Activated CD8-positive, alpha-beta T cell treated with anti-CD3 and anti-CD28 coated beads for 36 hours (primary cell): Measurements from ENCODE around the gene MACROD1. TPM values are rescaled to one million over a fixed set of nuclear protein-coding genes. Genes with fewer than 3 reads are reported as not detected.
A peak's percentile ranks its signal among the peaks of the same experiment; 100 is the strongest.

Source experiments
- ATAC-seq: fragments of 200-7000 bp; cut with Tn5 transposase; one replicate; pipeline ENCODE4 v1.10.0; 2021; ENCODE audit warnings: mild to moderate bottlenecking, moderate library complexity
- CTCF ChIA-PET: fragments of 350-600 bp; sonication (Branson Sonifier 250); formaldehyde crosslinking; loops from one replicate; lab custom pipeline; 2021; ENCODE audit warnings: antibody characterized with exemption; lab: Charles Lee
- POLR2A ChIA-PET: fragments of 350-600 bp; sonication (Branson Sonifier 250); formaldehyde crosslinking; loops from one replicate; lab custom pipeline; 2021; ENCODE audit warnings: antibody characterized with exemption; lab: Charles Lee
- DNase-seq: peaks from one replicate; pipeline ENCODE4 v3.0.0-alpha.2; 2020
- H3K27ac Mint-ChIP-seq: one replicate; pipeline ENCODE4 v1.8.0; 2021; ENCODE audit warnings: mild to moderate bottlenecking, mixed read lengths
- H3K27me3 Mint-ChIP-seq: one replicate; pipeline ENCODE4 v1.8.0; 2021; ENCODE audit warnings: mixed read lengths
- H3K36me3 Mint-ChIP-seq: one replicate; pipeline ENCODE4 v1.8.0; 2021; ENCODE audit warnings: low read depth, mixed read lengths
- H3K4me1 Mint-ChIP-seq: one replicate; pipeline ENCODE4 v1.8.0; 2021; ENCODE audit warnings: low read depth, mixed read lengths
- H3K4me3 Mint-ChIP-seq: one replicate; pipeline ENCODE4 v1.8.0; 2021; ENCODE audit warnings: mild to moderate bottlenecking, moderate library complexity, mixed read lengths
- H3K9me3 Mint-ChIP-seq: one replicate; pipeline ENCODE4 v1.8.0; 2021; ENCODE audit warnings: mixed read lengths
- intact Hi-C: fragments of 100-400 bp; cut with micrococcal nuclease; formaldehyde crosslinking; loops from one replicate; pipeline ENCODE4 v1.10.0; 2022
- total RNA-seq, 2 experiments: library from RNA; stranded (reverse); gene quantifications; one replicate each; pipeline ENCODE4 v1.2.3, GENCODE V29; 2021
- TF ChIP-seq, protein P1 (sequence below): fragments of 200-600 bp; IDR thresholded peaks from one replicate; pipeline ENCODE4 v1.8.0; 2022; ENCODE audit warnings: antibody characterized with exemption, mild to moderate bottlenecking

The MACROD1 gene
- total RNA-seq, 2 experiments from 2014 or later: 38.7 to 38.8 TPM

DNA sequence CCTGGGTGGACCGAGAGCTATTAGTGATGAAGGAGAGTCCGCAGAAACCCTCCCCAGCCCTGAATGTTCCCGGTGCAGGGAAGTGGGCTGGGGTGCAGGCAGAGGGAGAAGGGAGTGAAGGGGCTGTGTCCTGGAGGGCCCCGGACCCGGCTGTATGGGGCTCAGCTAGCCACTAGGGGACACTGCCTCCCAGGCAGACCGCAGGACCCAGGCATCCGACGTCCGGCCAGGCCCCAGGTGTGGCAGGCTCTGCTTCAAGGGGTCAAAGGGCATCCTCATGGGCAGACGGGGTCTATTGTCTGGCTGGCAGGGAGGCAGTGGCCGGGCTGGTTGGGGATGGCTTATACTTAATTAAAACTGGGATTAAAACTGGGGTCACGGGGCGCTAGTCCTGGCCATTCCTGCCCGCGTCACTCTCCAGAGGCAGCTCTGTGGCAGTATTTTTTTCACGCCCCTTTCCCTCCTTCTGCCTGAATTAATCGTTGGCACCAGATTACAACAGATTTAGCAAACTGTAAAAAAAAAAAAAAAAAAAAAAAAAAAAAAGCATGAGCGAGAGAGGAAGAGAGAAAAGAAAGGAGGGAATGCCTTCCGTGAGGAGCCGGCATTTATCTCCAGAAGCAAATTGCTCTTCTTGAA, 125.1 kb downstream of the MACROD1 start:
- ATAC-seq (no peak), DNase-seq (no peak)
- H3K27me3 Mint-ChIP-seq: peaks cover 21% of the 10 kb centered on the region
- no peak overlapping the region for H3K27ac Mint-ChIP-seq
- POLR2A ChIA-PET: interaction anchor here (0.8 to 1.0 kb wide), 2 partner anchors 8 to 38 kb away, joined by 3 to 4 read pairs; no protein-coding TSS in a partner anchor
- no peaks in the 10 kb centered on the region for H3K4me1 Mint-ChIP-seq
- TF ChIP-seq, protein P1, sequence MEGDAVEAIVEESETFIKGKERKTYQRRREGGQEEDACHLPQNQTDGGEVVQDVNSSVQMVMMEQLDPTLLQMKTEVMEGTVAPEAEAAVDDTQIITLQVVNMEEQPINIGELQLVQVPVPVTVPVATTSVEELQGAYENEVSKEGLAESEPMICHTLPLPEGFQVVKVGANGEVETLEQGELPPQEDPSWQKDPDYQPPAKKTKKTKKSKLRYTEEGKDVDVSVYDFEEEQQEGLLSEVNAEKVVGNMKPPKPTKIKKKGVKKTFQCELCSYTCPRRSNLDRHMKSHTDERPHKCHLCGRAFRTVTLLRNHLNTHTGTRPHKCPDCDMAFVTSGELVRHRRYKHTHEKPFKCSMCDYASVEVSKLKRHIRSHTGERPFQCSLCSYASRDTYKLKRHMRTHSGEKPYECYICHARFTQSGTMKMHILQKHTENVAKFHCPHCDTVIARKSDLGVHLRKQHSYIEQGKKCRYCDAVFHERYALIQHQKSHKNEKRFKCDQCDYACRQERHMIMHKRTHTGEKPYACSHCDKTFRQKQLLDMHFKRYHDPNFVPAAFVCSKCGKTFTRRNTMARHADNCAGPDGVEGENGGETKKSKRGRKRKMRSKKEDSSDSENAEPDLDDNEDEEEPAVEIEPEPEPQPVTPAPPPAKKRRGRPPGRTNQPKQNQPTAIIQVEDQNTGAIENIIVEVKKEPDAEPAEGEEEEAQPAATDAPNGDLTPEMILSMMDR: no peak
- CTCF ChIA-PET: no interaction called here
- no peaks in the 10 kb centered on the region for H3K36me3 Mint-ChIP-seq
- intact Hi-C loops: no loop called here
- no peak overlapping the region for H3K4me3 Mint-ChIP-seq
- no peaks in the 10 kb centered on the region for H3K9me3 Mint-ChIP-seq

DNA sequence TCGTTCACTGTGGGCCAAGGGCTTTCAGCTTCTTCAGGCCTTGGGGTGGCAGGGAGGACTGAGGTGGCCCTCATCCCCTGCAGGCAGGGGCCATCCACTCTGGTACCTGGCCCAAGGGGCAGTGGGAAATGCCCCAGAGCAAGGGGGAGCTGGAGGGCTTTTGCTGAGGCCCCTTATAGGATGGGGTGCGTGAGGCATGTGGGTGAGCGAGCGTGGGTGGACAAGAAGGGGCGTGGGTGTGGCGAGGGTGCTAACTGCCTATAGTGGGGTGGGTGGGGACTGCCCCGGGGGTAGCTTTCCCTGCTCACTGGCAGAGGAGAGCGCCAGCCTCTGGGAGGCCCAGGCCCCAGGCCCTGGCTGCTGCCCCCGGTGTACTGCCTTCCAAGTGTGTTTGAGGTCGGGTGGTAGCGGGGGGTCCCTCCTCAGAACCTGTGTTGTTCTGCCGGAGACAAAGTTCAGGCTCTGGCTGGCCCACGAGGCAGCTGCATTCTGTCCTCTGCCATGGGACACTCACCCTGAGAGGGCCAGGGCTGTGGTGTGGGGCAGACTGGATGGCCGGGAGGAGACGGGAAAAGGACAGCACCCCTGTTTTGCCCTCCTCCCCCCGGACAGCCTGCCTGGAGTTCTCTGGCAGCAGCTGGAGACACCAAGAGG, 126.8 kb downstream of the MACROD1 start:
- CTCF ChIA-PET: no interaction called here
- peaks cover 5% of the 10 kb centered on the region for H3K4me1 Mint-ChIP-seq

GRCh38 chr11:64038500-64038899, 127.4 kb downstream of the MACROD1 start:
- Mint-ChIP-seq H3K27me3 (peaks cover 37% of the 10 kb centered on the region), H3K9me3 (no peaks in the 10 kb centered on the region), H3K27ac (no peak overlapping the region), H3K4me3 (no peak overlapping the region), H3K4me1 (peaks cover 5% of the 10 kb centered on the region), H3K36me3 (no peaks in the 10 kb centered on the region)
- no peak for DNase-seq
- CTCF ChIA-PET: no interaction called here
- POLR2A ChIA-PET: interaction anchor here (0.7 kb wide), 1 partner anchor 36 kb away, joined by 3 read pairs; no protein-coding TSS in a partner anchor
- ATAC-seq: no peak
- TF ChIP-seq, protein P1: no peak
- intact Hi-C loops: no loop called here

More for the DNA sequence above, 126.8 kb downstream of the MACROD1 start:
- Mint-ChIP-seq H3K27ac (no peak overlapping the region), H3K9me3 (no peaks in the 10 kb centered on the region), H3K27me3 (peaks cover 32% of the 10 kb centered on the region), H3K4me3 (no peak overlapping the region), H3K36me3 (no peaks in the 10 kb centered on the region)
- TF ChIP-seq, protein P1: no peak
- ATAC-seq (no peak), DNase-seq (no peak)
- POLR2A ChIA-PET: no interaction called here
- intact Hi-C loops: no loop called here

DNA sequence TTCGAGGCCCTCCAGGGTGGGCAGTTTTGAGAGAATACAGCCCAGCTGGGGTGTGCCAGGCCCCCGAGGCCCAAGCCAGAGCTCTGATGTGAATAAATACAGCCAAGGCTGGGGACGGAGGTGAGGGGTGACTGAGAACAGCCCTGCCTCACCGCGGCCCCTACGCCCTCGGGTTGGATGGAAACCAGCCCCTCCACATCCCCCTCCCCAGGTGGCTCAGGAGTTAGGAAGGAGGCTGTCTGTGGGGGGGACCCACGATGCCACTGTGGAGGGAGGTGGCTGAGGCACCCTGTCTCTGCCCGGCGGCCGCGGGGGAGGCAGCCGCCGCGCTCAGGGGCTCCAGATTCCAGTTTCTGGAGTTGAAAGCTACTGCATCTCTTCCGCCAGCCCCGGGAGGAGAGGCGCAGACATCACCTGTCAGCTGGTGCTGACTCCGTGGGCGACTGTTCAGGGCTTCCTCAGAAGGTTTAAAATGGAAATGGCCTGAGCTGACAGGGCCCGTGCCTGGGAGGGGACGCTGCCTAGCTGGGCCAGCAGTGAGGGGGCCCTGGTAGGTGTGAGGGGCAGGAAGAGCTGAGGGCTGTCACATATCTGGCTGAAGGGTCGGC, 128.8 kb downstream of the MACROD1 start:
- intact Hi-C loops: no loop called here
- Mint-ChIP-seq H3K9me3 (no peaks in the 10 kb centered on the region), H3K4me1 (peaks cover 5% of the 10 kb centered on the region), H3K4me3 (no peak overlapping the region), H3K27me3 (peaks cover 42% of the 10 kb centered on the region), H3K36me3 (no peaks in the 10 kb centered on the region), H3K27ac (no peak overlapping the region)
- CTCF ChIA-PET: interaction anchor here (1.4 to 2.3 kb wide), 2 partner anchors 10 to 36 kb away, joined by 3 to 18 read pairs; no protein-coding TSS in a partner anchor
- POLR2A ChIA-PET: no interaction called here
- ATAC-seq (no peak), DNase-seq (peak; percentile 24)
- TF ChIP-seq, protein P1: no peak
